KBM-7 (cell line): ENCODE measurements around the gene NAGLU.
"Not testable (repeated sequence)": the region's sequence is repeated elsewhere in the genome, so short reads cannot be mapped to it uniquely, and the experiment has no call there.

Source experiments
- DNase-seq: peaks from one replicate; pipeline ENCODE4 v3.0.0-alpha.2; 2015
- in situ Hi-C: fragments of 300-500 bp; cut with MboI; formaldehyde crosslinking; loops from 2 replicates; pipeline ENCODE4 v1.14.3; 2020; ENCODE audit warnings: low sequenced_read_pairs, low pct_unique_long_range_greater_than_20kb, mixed read lengths

Gene NAGLU

DNA sequence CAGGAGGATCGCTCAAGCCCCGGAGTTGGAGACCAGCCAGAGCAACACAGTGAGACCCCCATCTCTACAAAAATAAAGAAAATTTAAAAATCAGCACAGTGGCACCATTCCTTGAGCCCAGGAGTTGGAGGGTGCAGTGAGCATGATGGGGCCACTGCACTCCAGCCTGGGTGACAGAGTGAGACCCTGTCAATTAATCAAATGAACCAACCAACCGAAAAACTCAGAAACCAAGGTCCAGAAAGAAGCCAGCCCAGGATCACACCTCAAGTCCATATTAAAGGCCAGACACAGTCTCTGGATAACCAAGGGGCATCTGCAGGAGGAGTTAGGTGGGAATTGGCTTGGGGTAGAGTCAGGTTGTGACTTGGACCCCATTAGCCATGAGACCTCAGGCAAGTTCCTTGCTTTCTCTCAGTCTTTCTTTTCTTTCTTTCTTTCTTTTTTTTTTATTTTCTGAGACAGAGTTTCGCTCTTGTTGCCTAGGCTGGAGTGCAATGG lies 19.1 kb downstream of the NAGLU start:
- no peak for DNase-seq
- in situ Hi-C loops, result no loop called here

GRCh38 chr17:42555961-42556617 lies 20.0 kb downstream of the NAGLU start:
- DNase-seq, result peak; percentile 48
- in situ Hi-C loops, result not testable (repeated sequence)

GRCh38 chr17:42559075-42559474 lies 23.0 kb downstream of the NAGLU start:
- in situ Hi-C loops, result no loop called here
- no peak for DNase-seq

DNA sequence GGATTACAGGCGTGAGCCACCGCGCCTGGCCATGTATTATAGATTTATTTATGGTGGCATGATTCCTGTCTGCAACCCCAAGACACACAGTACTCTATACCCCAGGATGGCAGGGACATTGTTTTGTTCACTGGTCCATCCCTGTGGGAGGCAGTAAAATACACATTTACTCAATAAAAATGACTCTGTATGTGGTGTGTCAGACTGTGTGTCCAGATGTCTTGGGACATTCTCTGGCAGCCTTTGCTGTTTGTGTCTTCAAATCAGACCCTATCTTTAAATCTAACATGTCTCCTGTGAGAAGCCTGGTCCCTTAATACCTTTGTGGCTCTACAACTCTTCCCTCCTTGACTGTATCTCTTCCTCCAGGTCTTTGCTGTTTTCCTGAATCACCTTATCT lies 24.2 kb downstream of the NAGLU start:
- no peak for DNase-seq
- in situ Hi-C loops, result no loop called here

GRCh38 chr17:42561897-42562387 lies 25.9 kb downstream of the NAGLU start, which contains the start of gene COASY:
COASY (plus strand) TSS chr17:42562148; CDS start chr17:42562623, 475 bp downstream.
- in situ Hi-C loops, result no loop called here
- peak; percentile 94 for DNase-seq

GRCh38 chr17:42562388-42563142 lies 26.5 kb downstream of the NAGLU start:
- DNase-seq, result no peak
- in situ Hi-C loops, result no loop called here

- DNase-seq, result peak; percentile 35
- in situ Hi-C loops, result no loop called here
These were observed 27.1 kb downstream of the NAGLU start for GRCh38 chr17:42563143-42563509.

GRCh38 chr17:42563543-42563942 lies 27.5 kb downstream of the NAGLU start:
- in situ Hi-C loops, result no loop called here
- DNase-seq, result no peak

GRCh38 chr17:42563950-42564349 lies 27.9 kb downstream of the NAGLU start:
- no peak for DNase-seq
- in situ Hi-C loops, result no loop called here

GRCh38 chr17:42564815-42565522 lies 28.9 kb downstream of the NAGLU start:
- in situ Hi-C loops, result no loop called here
- no peak for DNase-seq

DNA sequence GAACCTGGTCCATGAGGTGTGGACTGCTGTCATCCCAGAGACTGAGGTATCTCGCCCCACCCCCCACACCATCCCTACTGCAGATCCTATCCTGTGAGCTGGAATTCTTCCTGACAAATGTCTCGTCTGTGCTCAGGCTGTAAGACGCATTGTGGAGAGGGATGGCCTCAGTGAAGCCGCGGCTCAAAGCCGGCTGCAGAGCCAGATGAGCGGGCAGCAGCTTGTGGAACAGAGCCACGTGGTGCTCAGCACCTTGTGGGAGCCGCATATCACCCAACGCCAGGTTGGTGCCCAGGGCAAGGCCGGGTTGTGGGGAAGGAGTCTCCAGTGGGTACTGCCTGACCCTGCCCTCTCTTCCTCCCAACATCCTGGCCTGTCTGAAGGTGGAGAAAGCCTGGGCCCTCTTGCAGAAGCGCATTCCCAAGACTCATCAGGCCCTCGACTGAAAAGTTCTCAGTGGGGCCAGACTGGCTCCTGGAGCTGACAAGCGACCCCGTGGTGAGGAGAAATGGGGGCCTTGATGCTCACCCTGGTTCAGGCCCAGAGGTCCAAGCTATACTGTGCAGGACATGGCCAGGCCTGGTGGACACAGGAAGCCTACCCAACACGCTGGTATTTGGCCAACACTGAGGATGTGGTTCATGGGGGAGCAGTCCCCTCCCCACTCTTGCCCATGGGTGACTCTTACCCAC lies 29.6 kb downstream of the NAGLU start:
- no peak for DNase-seq
- in situ Hi-C loops, result no loop called here

DNA sequence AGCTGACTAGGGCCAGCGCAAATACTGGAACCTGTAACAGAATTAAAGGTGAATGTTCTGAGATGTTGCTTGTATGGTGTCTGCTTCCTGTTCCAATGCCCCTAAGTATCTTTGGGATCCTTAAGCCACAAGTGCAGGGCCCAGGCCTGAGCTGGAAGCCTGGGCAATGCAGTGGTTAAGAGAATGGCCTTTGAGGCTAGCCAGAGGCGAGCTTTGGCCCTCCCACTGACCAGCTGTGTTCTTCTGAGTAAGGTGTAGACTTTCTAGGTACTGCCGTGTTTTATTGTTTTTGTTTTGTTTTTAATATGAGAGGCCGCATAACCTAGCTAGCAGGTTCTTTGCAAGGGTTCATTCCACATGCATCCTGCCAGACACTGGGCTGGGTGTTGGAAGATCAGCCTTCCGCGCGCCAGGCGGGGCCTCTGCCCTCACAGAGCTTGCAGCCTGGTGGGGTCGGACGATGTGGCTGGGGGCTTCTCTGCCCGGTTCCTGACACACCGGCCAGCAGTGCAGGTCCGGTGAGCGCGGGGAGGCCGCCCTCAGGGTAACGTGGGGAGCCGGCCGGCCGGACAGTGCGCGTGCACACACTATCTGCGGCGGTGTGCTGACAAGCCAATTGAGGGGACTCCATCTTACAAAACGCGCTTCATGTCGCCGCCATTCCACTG lies 30.3 kb downstream of the NAGLU start:
- in situ Hi-C loops, result no loop called here
- DNase-seq, result no peak

- in situ Hi-C loops, result no loop called here
These were observed 31.0 kb downstream of the NAGLU start, which contains the start of gene MLX for GRCh38 chr17:42566883-42567573. MLX (plus strand) TSS chr17:42567100; CDS start chr17:42567125, 25 bp downstream.

DNA sequence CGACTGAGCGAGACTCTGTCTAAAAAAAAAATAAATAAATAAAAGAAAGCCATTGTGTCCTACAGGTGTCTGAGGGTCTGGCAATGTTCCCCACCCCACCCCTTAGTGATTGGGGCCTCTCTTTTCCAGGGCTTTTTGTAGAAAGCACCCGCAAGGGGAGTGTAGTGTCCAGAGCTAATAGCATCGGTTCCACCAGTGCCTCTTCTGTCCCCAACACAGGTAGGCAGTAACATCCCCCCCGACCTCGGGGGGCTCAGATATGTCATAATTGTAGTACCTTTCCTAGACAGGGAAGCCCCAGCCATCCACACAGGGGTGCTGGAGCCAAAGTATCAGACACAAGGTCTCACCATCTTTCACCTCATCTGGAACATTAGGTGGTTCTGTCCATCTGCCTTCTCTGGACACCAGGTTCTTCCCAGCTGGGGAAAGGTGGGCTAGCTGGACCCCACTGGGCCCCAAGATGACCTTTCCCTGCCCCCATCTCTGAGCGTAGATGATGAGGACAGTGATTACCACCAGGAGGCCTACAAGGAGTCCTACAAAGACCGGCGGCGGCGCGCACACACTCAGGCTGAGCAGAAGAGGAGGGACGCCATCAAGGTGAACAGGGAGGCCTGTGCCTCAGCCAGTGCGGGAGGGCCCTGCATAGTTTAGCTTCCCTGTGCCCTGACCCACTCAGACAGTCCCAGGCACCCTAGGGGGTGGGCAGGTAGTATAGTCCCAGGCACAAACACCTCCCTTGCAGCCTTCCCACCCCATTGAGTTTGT lies 32.5 kb downstream of the NAGLU start:
- in situ Hi-C loops, result no loop called here
- DNase-seq, result no peak

More at GRCh38 chr17:42566883-42567573, 31.0 kb downstream of the NAGLU start, which contains the start of gene MLX:
- peak; percentile 87 for DNase-seq

GRCh38 chr17:42571435-42572225 lies 35.6 kb downstream of the NAGLU start:
- in situ Hi-C loops, result no loop called here
- DNase-seq, result no peak

DNA sequence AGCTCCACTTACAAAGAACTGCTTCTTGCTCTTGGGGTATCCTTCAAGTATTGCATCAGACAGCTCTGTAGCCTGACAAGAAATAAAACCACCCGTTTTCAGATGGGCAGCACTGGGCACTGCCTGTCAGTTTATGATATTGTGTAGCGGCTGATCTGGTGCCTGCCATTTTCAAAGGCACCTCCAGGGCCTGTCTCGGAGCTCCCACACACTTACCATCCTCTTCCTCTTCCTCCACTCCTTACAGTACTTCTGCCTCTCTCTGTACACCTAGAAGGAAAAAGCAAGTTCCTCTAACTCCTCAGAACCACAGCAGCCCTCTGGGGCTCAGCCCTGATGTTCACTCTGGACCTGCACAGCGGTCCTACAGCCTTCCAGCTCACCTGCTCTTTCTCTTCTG lies 37.1 kb downstream of the NAGLU start:
- DNase-seq, result peak; percentile 47
- in situ Hi-C loops, result no loop called here

DNA sequence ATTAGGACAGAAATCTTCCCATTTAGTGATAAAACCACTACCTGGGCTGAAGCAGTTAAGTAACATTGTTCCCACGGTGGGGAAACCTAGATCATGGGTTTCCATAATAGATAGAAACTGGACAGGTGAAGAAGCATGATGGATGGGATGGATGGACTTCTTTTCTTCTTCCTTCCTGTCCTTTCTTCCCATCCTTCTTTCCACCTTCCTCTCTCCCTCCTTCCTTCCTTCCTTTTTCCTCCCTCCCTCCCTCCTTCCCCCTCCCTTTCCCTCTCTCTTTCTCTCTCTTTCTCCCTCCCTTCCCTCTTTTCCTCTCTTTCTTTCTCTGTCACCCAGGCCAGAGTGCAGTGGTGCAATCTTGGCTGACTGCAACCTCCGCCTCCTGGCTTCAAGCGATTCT lies 38.4 kb downstream of the NAGLU start:
- in situ Hi-C loops, result no loop called here
- no peak for DNase-seq
